Glutamatergic neuron (in vitro differentiated cells): ENCODE results near the gene HOXA13. TPM values are rescaled to one million over a fixed set of nuclear protein-coding genes. Genes with fewer than 3 reads are reported as not detected.

Experiments
- DNase-seq: peaks from one replicate; pipeline ENCODE4 v3.0.0; 2022
- H3K27ac Mint-ChIP-seq: one replicate; pipeline ENCODE4 v1.8.0; 2020; ENCODE audit warnings: mild to moderate bottlenecking, mixed read lengths, inconsistent platforms; ENCODE audit not compliant: unreplicated experiment
- H3K27me3 Mint-ChIP-seq: one replicate; pipeline ENCODE4 v1.8.0; 2020; ENCODE audit warnings: mild to moderate bottlenecking, moderate library complexity, mixed read lengths, inconsistent platforms; ENCODE audit not compliant: unreplicated experiment
- H3K36me3 Mint-ChIP-seq: one replicate; pipeline ENCODE4 v1.8.0; 2020; ENCODE audit warnings: mild to moderate bottlenecking, mixed read lengths, inconsistent platforms; ENCODE audit not compliant: unreplicated experiment
- H3K4me1 Mint-ChIP-seq: one replicate; pipeline ENCODE4 v1.8.0; 2020; ENCODE audit warnings: mild to moderate bottlenecking, low read depth, mixed read lengths, inconsistent platforms; ENCODE audit not compliant: unreplicated experiment
- H3K4me3 Mint-ChIP-seq: one replicate; pipeline ENCODE4 v1.8.0; 2020; ENCODE audit warnings: mild to moderate bottlenecking, mixed read lengths, inconsistent platforms; ENCODE audit not compliant: unreplicated experiment
- H3K9me3 Mint-ChIP-seq: one replicate; pipeline ENCODE4 v1.8.0; 2020; ENCODE audit warnings: mild to moderate bottlenecking, moderate library complexity, mixed read lengths, inconsistent platforms; ENCODE audit not compliant: unreplicated experiment
- total RNA-seq: library from RNA; stranded (reverse); fragmentation: NEBNext Ultra II Directional; extraction: Animal tissue kit (Norgen Biotek cat#: 25700); gene quantifications from one replicate; pipeline ENCODE4 v1.2.1, GENCODE V29; 2021; ENCODE audit not compliant: unreplicated experiment
- TF ChIP-seq, protein P1 (sequence below): fragments of 200-600 bp; sonication (generic); IDR thresholded peaks from one replicate; pipeline ENCODE4 v1.5.0; 2021; ENCODE audit not compliant: partially characterized antibody, unreplicated experiment

Gene HOXA13
- total RNA-seq, 1 donor from 2014 or later, result not detected

DNA sequence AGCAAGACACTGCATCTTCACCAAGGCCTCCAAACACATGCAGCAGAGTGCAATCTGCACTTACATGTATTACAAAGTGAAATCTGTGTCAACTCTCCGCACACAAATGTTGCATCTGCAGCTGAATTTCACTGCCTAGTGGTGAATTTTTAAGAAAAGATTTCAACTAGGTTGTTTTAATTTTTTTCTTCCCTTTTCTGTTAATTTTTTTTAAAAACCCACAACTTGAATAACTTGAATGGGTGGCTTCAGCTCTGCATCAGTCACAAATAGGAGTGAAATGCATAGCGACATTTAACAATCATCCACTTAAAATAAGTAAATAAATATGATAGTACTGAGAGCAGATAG, 5.9 kb downstream of the HOXA13 start:
- Mint-ChIP-seq H3K27me3 (peaks cover 39% of the 10 kb centered on the region), H3K27ac (no peak overlapping the region), H3K4me3 (no peak overlapping the region), H3K36me3 (peaks cover 3% of the 10 kb centered on the region), H3K4me1 (no peaks in the 10 kb centered on the region), H3K9me3 (peaks cover 10% of the 10 kb centered on the region)
- DNase-seq, result no peak
- TF ChIP-seq, protein P1, sequence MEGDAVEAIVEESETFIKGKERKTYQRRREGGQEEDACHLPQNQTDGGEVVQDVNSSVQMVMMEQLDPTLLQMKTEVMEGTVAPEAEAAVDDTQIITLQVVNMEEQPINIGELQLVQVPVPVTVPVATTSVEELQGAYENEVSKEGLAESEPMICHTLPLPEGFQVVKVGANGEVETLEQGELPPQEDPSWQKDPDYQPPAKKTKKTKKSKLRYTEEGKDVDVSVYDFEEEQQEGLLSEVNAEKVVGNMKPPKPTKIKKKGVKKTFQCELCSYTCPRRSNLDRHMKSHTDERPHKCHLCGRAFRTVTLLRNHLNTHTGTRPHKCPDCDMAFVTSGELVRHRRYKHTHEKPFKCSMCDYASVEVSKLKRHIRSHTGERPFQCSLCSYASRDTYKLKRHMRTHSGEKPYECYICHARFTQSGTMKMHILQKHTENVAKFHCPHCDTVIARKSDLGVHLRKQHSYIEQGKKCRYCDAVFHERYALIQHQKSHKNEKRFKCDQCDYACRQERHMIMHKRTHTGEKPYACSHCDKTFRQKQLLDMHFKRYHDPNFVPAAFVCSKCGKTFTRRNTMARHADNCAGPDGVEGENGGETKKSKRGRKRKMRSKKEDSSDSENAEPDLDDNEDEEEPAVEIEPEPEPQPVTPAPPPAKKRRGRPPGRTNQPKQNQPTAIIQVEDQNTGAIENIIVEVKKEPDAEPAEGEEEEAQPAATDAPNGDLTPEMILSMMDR, result no peak

DNA sequence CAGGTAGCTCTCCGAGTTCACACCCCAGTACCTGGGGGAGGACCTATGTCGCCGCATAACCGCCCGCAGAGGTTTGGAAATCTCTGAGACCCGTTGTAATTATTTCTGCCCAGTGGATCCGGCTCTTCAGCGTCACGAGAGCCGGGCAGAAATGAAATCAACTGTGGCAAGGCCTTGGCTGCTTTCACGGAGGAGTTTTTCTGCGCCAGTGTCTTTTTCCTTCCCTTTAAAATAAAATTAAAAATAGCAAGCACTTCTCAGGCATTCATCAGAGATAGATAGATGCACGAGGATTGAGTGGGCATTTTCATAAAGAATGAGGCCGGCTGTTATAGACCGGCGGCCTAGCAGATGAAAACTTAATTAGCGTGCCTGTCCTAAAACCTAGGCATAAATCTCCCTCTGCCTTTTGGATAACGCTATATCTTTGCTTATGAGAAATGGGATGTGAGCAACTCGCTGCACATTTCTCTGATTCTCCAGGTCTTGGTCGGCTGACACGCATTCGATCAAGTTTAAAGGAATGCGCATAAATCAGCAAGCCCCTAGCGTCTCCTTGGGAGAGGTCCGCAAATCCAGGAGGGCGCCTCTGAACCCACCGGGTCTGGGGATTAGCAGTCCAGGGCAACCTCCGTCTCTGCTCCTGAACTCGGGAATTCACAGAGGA, 6.4 kb downstream of the HOXA13 start:
- peaks cover 3% of the 10 kb centered on the region for H3K4me1 Mint-ChIP-seq
- no peak overlapping the region for H3K27ac Mint-ChIP-seq
- peaks cover 12% of the 10 kb centered on the region for H3K9me3 Mint-ChIP-seq
- DNase-seq, result peak; percentile 14
- no peak overlapping the region for H3K4me3 Mint-ChIP-seq
- TF ChIP-seq, protein P1, result no peak
- H3K27me3 Mint-ChIP-seq, result peaks cover 39% of the 10 kb centered on the region
- H3K36me3 Mint-ChIP-seq, result peaks cover 3% of the 10 kb centered on the region

DNA sequence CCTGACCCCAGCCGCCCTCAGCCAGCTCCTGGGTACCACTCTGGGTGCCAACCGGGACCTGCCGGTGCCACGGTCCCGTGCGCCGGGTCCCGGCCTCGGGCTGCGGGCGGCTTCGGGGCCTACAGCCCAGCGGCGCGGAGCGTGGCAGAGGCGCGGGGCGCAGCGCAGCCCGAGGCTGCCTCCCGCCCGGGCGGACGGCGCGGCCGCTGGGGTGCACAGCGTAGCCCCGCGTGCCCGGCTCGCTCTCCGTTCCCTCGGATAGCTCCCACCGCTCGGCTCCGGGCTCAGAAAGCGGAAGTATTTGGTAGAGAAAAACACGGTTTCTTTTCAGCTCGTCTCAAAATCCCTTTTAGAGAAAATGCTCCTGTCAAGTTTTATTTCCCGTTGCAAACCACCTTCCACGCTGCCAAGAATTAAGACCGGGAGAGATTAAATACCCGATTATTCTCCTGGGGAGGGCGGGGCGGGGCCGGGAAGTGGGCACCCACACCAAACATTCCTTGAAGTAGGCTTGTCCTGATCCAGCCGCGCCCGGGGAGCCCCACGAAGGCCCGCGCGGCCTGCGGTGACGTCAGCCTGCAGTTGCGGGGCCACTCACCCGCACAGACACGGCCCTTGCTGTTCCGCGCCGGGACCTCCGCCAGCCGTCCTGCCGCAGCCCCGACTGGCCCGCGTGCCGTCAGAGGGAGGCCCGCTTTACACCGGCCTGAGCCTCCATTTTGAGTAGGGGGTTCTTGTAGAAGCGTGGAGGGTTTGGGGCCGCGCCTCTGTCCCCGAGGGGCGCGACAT, 7.2 kb downstream of the HOXA13 start:
- DNase-seq, result peak; percentile 25

DNA sequence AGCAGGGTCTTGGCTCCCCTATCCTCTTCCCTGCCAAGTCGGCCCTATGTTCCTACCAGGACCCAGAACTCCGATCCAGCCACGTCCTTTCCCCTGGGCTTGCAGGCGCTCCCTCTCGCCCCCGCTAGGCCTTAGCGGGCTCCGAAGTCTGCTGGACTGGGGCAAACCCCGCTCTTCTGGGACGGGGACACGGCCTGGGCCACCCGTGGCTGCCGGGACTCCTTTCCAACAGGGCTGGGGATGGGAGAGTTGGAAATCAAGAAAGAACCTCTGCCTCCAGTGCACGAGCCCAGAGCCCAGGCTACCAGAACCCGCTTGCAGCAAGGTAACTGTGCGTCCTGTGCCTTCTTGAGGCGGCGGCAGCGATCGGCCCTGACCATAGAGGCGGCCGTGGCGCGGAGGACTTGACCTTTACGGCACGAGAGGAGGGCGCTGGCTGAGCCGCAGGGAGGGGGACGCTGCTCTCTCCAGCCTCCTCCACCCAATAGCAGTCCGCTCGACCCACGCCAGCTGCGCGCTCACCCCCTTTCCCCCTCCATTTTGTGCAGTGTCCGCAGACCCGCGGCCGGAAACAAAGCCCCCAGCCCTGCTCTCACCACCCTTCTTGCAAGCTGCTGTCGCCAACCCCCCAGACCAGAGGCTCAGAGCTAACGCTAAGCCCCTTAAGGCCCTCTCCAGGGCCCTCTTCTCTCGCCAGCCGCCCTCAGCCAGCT, 7.9 kb downstream of the HOXA13 start:
- TF ChIP-seq, protein P1, result no peak
- peak overlapping the region; percentile 49 for H3K4me3 Mint-ChIP-seq
- peak; percentile 55 for DNase-seq
- peaks cover 18% of the 10 kb centered on the region for H3K9me3 Mint-ChIP-seq
- peaks cover 3% of the 10 kb centered on the region for H3K4me1 Mint-ChIP-seq
- H3K27me3 Mint-ChIP-seq, result peaks cover 45% of the 10 kb centered on the region
- H3K36me3 Mint-ChIP-seq, result peaks cover 3% of the 10 kb centered on the region
- no peak overlapping the region for H3K27ac Mint-ChIP-seq

More for the DNA sequence above, 7.2 kb downstream of the HOXA13 start:
- H3K27me3 Mint-ChIP-seq, result peaks cover 41% of the 10 kb centered on the region
- peaks cover 14% of the 10 kb centered on the region for H3K9me3 Mint-ChIP-seq
- H3K4me1 Mint-ChIP-seq, result peaks cover 3% of the 10 kb centered on the region
- no peak overlapping the region for H3K27ac Mint-ChIP-seq
- no peak overlapping the region for H3K4me3 Mint-ChIP-seq
- H3K36me3 Mint-ChIP-seq, result peaks cover 3% of the 10 kb centered on the region
- TF ChIP-seq, protein P1, result no peak
